HG03064 (cell line): ENCODE data around the gene MC1R.
A peak's percentile ranks its signal among the peaks of the same experiment; 100 is the strongest.
"Not testable (repeated sequence)": the region's sequence is repeated elsewhere in the genome, so short reads cannot be mapped to it uniquely, and the experiment has no call there.

Experiments used
- ATAC-seq: cut with Tn5 transposase; IDR thresholded peaks from one replicate; pipeline ENCODE4 v1.9.1; 2021; ENCODE audit warnings: low read depth; ENCODE audit not compliant: unreplicated experiment

MC1R gene

DNA sequence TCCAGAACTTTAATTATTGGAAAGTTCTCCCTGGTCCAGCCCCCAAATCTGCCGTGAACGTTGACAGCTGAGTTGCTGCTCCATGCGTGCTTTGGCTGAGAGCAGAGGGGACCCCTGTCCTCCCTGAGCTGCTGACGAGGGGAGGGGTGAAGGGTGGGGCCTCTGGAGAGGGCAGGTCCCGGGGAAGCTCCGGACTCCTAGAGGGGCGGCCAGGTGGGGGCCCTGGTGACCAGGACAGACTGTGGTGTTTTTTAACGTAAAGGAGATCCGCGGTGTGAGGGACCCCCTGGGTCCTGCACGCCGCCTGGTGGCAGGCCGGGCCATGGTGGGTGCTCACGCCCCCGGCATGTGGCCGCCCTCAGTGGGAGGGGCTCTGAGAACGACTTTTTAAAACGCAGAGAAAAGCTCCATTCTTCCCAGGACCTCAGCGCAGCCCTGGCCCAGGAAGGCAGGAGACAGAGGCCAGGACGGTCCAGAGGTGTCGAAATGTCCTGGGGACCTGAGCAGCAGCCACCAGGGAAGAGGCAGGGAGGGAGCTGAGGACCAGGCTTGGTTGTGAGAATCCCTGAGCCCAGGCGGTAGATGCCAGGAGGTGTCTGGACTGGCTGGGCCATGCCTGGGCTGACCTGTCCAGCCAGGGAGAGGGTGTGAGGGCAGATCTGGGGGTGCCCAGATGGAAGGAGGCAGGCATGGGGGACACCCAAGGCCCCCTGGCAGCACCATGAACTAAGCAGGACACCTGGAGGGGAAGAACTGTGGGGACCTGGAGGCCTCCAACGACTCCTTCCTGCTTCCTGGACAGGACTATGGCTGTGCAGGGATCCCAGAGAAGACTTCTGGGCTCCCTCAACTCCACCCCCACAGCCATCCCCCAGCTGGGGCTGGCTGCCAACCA is at the start of gene MC1R:
MC1R (plus strand) TSS at position 410 of the 895 bp plus-strand sequence; CDS start at position 807, 397 bp downstream.
- no peak for ATAC-seq

GRCh38 chr16:89869911-89870310 is 48.8 kb upstream of the MC1R start:
- no peak for ATAC-seq

- ATAC-seq = no peak
Observed at GRCh38 chr16:89870440-89870839, 48.2 kb upstream of the MC1R start.

- ATAC-seq = no peak
Observed at GRCh38 chr16:89871895-89872294, 46.8 kb upstream of the MC1R start.

- ATAC-seq = peak; percentile 34
Observed at GRCh38 chr16:89873109-89873971, 45.3 kb upstream of the MC1R start, which contains the start of gene TCF25. Gene TCF25, plus strand, starts transcription at chr16:89873592. Its CDS starts 76 bp downstream, at chr16:89873668.

- ATAC-seq = peak; percentile 58
Observed at GRCh38 chr16:89873972-89874689, 44.5 kb upstream of the MC1R start.

DNA sequence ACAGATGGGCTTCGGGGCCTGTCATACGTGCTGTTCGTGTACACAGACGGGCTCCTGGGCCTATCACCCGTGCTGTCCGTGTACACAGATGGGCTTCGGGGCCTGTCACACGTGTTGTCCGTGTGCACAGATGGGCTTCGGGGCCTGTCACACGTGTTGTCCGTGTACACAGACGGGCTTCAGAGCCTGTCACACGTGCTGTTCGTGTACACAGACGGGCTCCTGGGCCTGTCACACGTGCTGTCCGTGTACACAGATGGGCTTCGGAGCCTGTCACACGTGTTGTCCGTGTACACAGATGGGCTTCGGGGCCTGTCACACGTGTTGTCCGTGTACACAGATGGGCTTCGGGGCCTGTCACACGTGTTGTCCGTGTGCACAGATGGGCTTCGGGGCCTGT is 39.5 kb upstream of the MC1R start:
- ATAC-seq = not testable (repeated sequence)

DNA sequence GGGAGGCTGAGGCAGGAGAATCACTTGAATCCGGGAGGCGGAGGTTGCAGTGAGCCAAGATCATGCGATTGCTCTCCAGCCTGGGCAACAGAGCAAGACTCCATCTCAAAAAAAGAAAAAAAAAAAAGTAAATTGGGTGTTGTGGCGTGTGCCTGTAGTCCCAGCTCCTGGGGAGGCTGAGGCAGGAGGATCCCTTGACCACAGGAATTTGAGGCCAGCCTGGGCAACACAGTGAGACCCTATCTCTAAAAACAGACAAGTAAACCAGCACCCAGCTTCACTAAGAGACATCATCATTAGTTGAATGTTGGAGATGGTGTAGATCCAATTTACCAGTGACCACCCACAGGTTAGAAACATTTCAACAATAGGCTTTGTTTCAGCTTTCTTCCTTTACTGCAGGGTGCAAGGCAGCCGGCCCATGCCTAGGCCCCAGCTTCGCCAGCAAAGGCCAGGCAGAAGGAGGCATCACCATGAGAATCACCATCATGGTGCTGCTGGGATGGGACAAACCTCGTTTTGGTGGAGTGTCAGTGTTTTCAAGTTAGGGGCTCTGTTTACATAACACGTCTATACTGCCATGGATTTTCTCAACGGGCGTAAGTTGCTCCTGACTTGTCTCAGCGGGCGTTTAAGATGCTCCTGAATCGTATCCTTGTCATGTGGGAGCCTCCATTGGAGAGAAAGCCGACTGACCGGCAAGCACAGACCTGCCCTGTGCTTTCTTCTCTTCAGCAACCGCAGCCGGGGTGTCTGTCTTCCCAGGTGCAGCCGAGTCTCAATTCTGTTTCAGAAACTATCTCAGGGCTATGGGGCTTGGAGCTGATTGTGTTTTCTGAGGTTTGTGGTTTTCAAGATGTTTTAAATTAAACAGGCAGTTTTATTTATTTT is 37.9 kb upstream of the MC1R start:
- no peak for ATAC-seq

DNA sequence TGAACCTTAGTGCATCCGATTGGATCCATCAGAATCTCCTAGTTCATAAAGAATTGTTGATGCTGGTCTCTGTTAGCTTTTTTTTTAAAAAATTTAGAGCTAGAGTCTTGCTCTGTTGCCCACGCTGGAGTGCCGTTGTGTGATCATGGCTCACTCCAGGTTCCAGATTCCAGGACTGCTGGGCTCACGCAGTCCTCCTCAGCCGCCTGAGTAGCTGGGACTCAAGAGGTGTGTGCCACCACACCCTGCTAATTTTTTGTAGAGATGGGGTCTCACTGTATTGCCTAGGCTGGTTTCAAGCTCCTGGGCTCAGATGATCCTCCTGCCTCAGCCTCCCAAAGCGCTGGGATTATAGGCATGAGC is 37.3 kb upstream of the MC1R start:
- ATAC-seq = no peak

- ATAC-seq = no peak
Observed at GRCh38 chr16:89883346-89884040, 35.2 kb upstream of the MC1R start.

- ATAC-seq = no peak
Observed at GRCh38 chr16:89884041-89884421, 34.6 kb upstream of the MC1R start.

DNA sequence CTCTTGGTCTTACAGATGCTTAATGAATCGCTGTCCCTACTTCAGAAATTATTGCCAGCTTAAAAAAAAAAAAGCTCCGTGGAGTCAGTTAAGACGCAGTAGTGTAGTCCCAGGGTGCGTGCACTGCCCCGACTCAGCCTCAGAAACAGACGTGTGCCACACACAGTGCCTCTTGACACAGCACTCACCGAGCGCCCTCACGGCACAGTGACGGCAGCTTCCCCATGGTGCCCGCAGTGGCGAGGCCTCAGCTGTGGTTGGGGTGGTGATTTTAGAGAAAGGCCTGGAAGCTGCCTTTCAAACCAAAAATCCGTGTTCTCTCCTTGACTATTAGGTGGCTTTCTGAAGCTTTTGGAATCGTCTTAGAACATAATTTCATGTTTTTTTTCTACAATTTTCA is 31.4 kb upstream of the MC1R start:
- ATAC-seq = no peak

DNA sequence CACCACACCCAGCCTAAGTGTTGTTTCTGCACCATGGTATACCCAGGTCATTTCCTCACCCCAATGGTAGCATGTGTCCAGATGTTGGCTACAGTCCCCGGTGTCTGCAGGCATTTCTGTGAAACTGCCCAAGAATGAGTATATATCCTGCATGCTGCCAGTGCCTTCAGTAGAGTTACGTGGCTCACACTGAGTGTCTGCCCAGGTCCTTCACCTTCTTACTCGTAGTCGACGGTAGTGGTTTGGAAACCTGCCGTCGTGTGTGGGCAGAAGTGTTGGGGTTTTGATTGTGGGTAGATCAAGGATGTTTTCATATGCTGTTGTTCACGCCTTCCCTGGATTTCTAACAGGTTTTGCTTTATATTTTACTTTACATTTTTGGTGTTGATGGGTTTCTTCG is 28.5 kb upstream of the MC1R start:
- no peak for ATAC-seq

GRCh38 chr16:89890886-89891657 is 27.6 kb upstream of the MC1R start:
- no peak for ATAC-seq

GRCh38 chr16:89892055-89892630 is 26.5 kb upstream of the MC1R start:
- ATAC-seq = no peak

GRCh38 chr16:89892635-89893034 is 26.0 kb upstream of the MC1R start:
- no peak for ATAC-seq

- no peak for ATAC-seq
Observed at GRCh38 chr16:89893642-89894548, 24.8 kb upstream of the MC1R start.
